22Rv1 (cell line): ENCODE measurements around the gene RNF144B.
"Not testable (repeated sequence)": the region's sequence is repeated elsewhere in the genome, so short reads cannot be mapped to it uniquely, and the experiment has no call there.

ENCODE experiments used
- CTCF ChIP-seq: fragments of 450-650 bp; IDR thresholded peaks from 2 replicates; pipeline ENCODE4 v1.5.1; 2017; ENCODE audit warnings: mild to moderate bottlenecking
- ZFX ChIP-seq: fragments of 450-650 bp; IDR thresholded peaks from 2 replicates; pipeline ENCODE4 v1.6.1; 2017; ENCODE audit warnings: antibody characterized with exemption, borderline replicate concordance

GRCh38 chr6:18404965-18405364 lies 17.8 kb downstream of the RNF144B start:
- TF ChIP-seq CTCF, ZFX: not testable (repeated sequence)
